Measurements from ENCODE around the gene CCR6. TPM values are rescaled to one million over a fixed set of nuclear protein-coding genes. Genes with fewer than 3 reads are reported as not detected.

The CCR6 gene
- total and polyA plus RNA-seq, 5 donors = not detected

DNA sequence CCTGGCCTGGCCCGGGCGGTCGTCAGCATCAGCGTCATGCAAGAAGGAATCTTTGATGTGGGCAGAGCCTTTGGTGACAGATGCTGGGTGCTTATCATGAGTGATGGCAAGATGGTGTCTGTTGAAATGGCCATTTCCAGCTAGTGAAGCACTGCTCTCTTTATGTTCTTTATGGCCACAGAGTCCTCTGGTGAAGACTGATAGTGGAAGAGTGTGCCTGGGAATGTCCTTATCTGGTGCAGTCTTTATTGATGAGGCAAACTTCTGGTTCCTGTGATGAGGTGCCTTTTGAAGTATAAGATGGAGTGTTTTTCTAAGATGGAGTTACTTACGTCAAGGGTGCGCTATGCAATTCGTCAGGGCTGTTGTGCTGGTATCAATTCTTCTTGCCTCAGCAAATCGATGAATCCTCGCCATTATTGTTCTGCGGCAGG lies 22.6 kb upstream of the CCR6 start:
- DNase-seq (no peak), ATAC-seq (no peak)
- Histone ChIP-seq H3K4me3 (ENCODE audit: low read length) (no peak overlapping the region), H3K9me3 (ENCODE audit: control insufficient read depth, low read length) (no peaks in the 10 kb centered on the region), H3K4me1 (ENCODE audit: control insufficient read depth, insufficient read depth, low read length) (no peaks in the 10 kb centered on the region), H3K27ac (ENCODE audit: low read length) (no peak overlapping the region), H3K27me3 (ENCODE audit: control insufficient read depth, insufficient read depth) (no peaks in the 10 kb centered on the region)
- intact Hi-C loops (cut with DNase I) = no loop called here
- 47% methylated on average over 10 of the region's 10 CpGs for WGBS

DNA sequence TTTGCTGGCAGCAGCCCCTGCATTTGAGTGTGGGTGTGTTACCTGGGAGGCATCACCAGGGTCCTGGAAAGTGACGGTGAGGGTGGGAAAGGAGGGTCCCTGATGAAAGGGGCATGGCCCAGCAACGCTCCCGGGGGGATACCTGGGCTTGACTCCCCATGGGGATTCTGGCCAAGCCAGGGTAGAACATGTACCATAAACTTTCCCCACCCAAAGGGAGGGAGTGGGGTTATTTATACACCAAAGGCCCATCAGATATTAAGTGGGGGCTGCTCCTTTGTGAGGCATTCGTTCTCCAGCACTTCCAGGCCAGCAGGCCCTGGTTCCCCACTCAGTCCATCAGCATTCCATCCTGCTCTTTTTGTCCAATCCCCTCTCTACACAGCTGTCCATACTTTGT lies 20.6 kb upstream of the CCR6 start:
- Histone ChIP-seq H3K9me3 (ENCODE audit: control insufficient read depth, low read length) (no peaks in the 10 kb centered on the region), H3K4me3 (ENCODE audit: low read length) (no peak overlapping the region), H3K27me3 (ENCODE audit: control insufficient read depth, insufficient read depth) (no peaks in the 10 kb centered on the region), H3K27ac (ENCODE audit: low read length) (no peak overlapping the region), H3K4me1 (ENCODE audit: control insufficient read depth, insufficient read depth, low read length) (no peaks in the 10 kb centered on the region)
- no peak for DNase-seq
- WGBS = 66% methylated on average over 4 of the region's 4 CpGs
- intact Hi-C loops (cut with DNase I) = no loop called here
- no peak for ATAC-seq

DNA sequence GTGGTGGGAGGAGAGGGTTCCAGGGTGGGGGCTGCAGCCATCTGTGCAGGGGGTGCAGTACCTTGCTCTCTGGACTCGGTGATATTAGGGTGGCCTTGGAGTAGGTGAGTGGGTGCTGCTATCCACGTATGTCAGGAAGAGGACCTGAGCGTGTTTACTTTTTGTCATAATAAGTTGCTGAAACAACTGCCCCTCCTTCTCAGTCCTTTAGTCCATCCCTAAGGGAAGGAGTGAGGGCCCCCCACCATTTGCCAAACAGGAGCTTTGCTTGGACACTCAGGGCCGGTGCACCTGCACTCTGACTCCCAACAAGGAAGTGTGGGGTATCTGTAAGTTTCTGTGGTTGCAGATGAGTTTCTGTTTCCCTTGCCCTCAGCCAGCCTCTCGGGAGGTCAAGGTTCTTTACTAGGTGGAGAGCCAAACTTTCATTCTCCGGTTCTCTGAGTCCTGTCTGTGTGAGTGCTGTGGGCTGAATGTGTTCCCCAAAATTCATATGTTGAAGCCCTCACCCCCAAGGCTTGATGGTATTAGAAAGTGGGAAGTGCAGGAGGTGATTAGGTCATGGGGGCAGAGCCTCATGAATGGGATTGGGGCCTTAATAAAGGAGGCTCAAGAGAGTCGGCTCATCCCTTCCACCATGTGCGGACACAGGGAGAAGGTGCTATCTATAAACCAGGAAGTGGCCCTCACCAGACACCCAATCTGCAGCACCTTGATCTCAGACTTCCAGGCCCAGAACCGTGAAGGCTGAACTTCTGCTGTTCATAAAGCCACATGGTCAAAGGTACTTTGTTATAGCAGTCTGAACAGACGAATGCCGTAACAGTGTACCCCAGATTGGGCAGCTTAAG lies 19.6 kb upstream of the CCR6 start:
- Histone ChIP-seq H3K4me3 (ENCODE audit: low read length) (no peak overlapping the region), H3K27ac (ENCODE audit: low read length) (no peak overlapping the region), H3K9me3 (ENCODE audit: control insufficient read depth, low read length) (no peaks in the 10 kb centered on the region), H3K27me3 (ENCODE audit: control insufficient read depth, insufficient read depth) (no peaks in the 10 kb centered on the region), H3K4me1 (ENCODE audit: control insufficient read depth, insufficient read depth, low read length) (no peaks in the 10 kb centered on the region)
- intact Hi-C loops (cut with DNase I) = no loop called here
- DNase-seq = no peak
- no peak for ATAC-seq
- WGBS = 89% methylated on average over 11 of the region's 11 CpGs

DNA sequence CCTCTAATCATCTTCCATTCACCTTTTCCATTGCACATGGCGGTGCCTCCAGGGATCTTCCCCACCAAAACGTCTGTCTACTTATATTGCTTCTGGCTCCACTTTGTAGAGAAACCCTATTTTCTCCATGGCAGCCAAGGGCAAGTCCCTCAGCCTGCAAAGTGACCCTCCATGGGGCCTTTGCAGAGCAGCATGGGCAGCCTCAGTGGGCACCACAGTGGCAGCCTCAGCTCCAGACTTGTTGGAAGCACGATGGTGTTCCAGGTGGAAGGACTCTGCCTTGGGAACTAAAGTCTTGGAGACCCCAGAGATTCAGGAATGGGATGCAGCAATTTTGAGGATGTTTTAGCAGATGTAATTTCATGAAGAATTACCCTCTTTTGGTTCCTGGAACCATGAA lies 18.5 kb upstream of the CCR6 start:
- no peak for DNase-seq
- Histone ChIP-seq H3K27ac (ENCODE audit: low read length) (no peak overlapping the region), H3K27me3 (ENCODE audit: control insufficient read depth, insufficient read depth) (no peaks in the 10 kb centered on the region), H3K9me3 (ENCODE audit: control insufficient read depth, low read length) (no peaks in the 10 kb centered on the region), H3K4me1 (ENCODE audit: control insufficient read depth, insufficient read depth, low read length) (no peaks in the 10 kb centered on the region), H3K4me3 (ENCODE audit: low read length) (no peak overlapping the region)
- no peak for ATAC-seq
- WGBS = 91% methylated on average over 3 of the region's 3 CpGs
- intact Hi-C loops (cut with DNase I) = no loop called here

DNA sequence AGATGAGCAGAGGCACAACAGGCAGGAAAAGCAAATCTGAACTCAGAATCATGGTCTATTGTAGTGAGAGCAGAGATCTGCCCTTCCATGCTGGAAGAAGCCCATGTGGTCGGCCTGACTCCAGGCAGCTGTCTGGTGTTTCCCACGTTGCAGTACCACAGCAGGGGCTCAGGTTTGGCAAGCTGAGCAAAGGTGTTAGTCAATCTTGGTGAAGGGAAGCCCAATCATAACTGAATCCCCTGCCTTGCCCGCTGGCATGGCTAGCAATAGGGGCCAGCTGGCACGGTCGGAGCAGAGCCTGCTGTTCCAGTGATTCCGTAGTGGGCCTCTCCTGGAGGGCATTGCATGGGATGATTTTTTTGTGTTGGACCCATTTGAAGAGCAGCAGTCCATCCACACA lies 17.8 kb upstream of the CCR6 start:
- Histone ChIP-seq H3K9me3 (ENCODE audit: control insufficient read depth, low read length) (no peaks in the 10 kb centered on the region), H3K27me3 (ENCODE audit: control insufficient read depth, insufficient read depth) (no peaks in the 10 kb centered on the region), H3K4me1 (ENCODE audit: control insufficient read depth, insufficient read depth, low read length) (no peaks in the 10 kb centered on the region), H3K4me3 (ENCODE audit: low read length) (no peak overlapping the region), H3K27ac (ENCODE audit: low read length) (no peak overlapping the region)
- DNase-seq (no peak), ATAC-seq (no peak)
- intact Hi-C loops (cut with DNase I) = no loop called here
- 90% methylated on average over 6 of the region's 6 CpGs for WGBS

DNA sequence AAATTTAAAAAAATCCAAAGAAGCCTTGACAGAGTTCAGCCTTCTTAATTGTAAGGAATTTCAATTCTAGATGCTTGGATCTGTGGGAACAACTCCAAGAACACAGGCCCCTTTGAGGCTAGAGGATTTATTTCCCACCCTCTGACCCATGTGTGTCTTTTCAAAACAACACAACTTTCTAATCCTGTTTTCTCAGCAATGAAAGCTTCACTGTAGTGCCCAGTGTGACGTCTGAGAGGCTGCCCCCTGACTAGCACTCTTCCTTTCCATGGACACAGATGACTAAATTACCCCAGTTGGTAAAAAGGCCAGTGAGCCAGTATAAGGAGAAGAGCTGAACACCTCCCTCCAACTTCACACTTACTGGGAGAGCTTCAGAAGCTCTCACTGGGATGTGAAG lies 16.5 kb upstream of the CCR6 start:
- 41% methylated on average over 1 of the region's 1 CpG for WGBS
- Histone ChIP-seq H3K4me3 (ENCODE audit: low read length) (no peak overlapping the region), H3K9me3 (ENCODE audit: control insufficient read depth, low read length) (no peaks in the 10 kb centered on the region), H3K4me1 (ENCODE audit: control insufficient read depth, insufficient read depth, low read length) (no peaks in the 10 kb centered on the region), H3K27me3 (ENCODE audit: control insufficient read depth, insufficient read depth) (no peaks in the 10 kb centered on the region), H3K27ac (ENCODE audit: low read length) (no peak overlapping the region)
- intact Hi-C loops (cut with DNase I) = no loop called here
- ATAC-seq (no peak), DNase-seq (no peak)

DNA sequence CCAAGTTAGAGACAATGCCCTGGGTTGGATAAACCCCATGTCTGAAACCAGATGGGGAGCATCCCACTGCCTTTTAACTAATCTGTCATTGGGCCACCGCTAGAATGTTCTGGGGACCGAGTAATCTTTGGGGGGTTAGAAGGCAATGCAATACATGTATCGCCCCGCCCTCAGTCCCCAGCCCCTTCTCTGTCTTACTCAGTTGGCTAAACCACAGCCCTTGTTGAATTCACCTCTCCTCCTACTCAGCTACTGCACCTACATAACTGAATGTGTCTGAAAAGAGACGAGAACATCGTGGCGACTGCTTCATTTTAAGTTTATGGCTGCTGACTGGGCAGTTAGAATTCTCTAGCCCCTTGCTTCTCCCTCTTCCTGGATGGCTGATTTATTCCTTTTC lies 15.1 kb upstream of the CCR6 start:
- Histone ChIP-seq H3K27me3 (ENCODE audit: control insufficient read depth, insufficient read depth) (no peaks in the 10 kb centered on the region), H3K4me1 (ENCODE audit: control insufficient read depth, insufficient read depth, low read length) (no peaks in the 10 kb centered on the region), H3K27ac (ENCODE audit: low read length) (no peak overlapping the region), H3K4me3 (ENCODE audit: low read length) (no peak overlapping the region), H3K9me3 (ENCODE audit: control insufficient read depth, low read length) (no peaks in the 10 kb centered on the region)
- 78% methylated on average over 7 of the region's 7 CpGs for WGBS
- ATAC-seq (no peak), DNase-seq (no peak)
- intact Hi-C loops (cut with DNase I) = no loop called here

DNA sequence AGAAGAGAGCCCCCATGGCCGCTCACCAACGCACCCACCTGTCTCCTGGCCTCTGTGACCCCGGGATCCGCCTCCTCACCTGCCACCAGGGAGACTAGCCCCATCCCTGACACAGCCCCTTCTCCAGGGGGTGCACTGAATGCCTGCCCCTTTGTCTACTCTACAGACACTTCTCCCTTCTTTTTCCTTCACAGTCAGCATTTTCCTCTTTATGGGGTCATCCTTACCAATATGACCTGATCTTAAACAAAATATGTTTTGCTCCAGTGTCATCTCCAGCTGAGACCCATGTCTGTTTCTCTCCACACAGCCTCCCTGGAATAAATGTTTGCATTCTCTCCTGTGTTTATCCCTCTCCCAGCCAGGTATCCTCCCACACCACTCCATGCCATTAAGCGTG lies 14.6 kb upstream of the CCR6 start:
- no peak overlapping the region for H3K27ac ChIP-seq (ENCODE audit: low read length)
- 86% methylated on average over 5 of the region's 5 CpGs for WGBS
- intact Hi-C loops (cut with DNase I) = no loop called here

DNA sequence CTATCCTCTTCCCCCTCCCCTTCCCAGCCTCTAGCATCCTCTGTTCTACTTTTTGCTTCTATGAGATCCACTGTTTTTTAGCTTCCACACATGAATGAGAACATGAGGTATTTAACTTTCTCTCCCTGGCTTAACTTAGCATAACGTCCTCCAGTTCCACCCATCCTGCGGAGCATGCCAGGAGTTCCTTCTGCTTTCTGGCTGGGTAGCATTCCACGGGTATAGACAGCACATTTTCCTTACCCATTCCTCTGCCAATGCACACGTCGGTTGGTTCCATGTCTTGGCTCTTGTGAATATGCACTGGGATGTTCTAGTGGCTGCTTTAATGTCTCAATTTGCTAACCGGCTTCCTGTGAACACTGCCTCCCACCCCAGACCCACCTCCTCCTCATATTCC lies 13.2 kb upstream of the CCR6 start:
- no peak for DNase-seq
- Histone ChIP-seq H3K9me3 (ENCODE audit: control insufficient read depth, low read length) (no peaks in the 10 kb centered on the region), H3K27ac (ENCODE audit: low read length) (no peak overlapping the region), H3K4me3 (ENCODE audit: low read length) (no peak overlapping the region), H3K27me3 (ENCODE audit: control insufficient read depth, insufficient read depth) (no peaks in the 10 kb centered on the region), H3K4me1 (ENCODE audit: control insufficient read depth, insufficient read depth, low read length) (no peaks in the 10 kb centered on the region)
- ATAC-seq = no peak
- intact Hi-C loops (cut with DNase I) = no loop called here
- WGBS = 64% methylated on average over 6 of the region's 6 CpGs

More for the DNA sequence above, 14.6 kb upstream of the CCR6 start:
- H3K4me3 ChIP-seq (ENCODE audit: low read length) = no peak overlapping the region
- no peaks in the 10 kb centered on the region for H3K4me1 ChIP-seq (ENCODE audit: control insufficient read depth, insufficient read depth, low read length)
- ATAC-seq (no peak), DNase-seq (no peak)
- no peaks in the 10 kb centered on the region for H3K9me3 ChIP-seq (ENCODE audit: control insufficient read depth, low read length)
- H3K27me3 ChIP-seq (ENCODE audit: control insufficient read depth, insufficient read depth) = no peaks in the 10 kb centered on the region

DNA sequence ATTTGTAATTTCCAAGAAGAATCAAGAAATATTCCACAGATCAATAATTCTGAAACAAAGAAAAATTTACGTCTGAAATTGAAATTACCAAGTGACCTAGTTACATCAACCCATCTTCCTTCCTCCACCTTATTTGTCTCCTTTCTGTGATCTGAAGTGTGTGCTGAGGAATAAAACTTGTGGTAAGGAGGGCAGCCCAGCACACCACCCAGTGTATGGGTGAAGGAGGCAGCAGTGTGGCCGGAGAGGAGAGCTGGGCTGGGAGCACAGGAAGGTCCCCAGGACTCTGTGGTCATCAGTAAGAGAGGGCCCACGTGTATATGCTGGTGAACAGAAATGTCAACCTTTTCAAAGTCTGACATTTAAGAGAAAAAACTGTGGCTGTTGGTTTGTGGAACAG lies 11.3 kb upstream of the CCR6 start:
- H3K4me1 ChIP-seq (ENCODE audit: control insufficient read depth, insufficient read depth, low read length) = no peaks in the 10 kb centered on the region
- DNase-seq = no peak
- H3K9me3 ChIP-seq (ENCODE audit: control insufficient read depth, low read length) = no peaks in the 10 kb centered on the region
- no peak overlapping the region for H3K27ac ChIP-seq (ENCODE audit: low read length)
- no peak for ATAC-seq
- intact Hi-C loops (cut with DNase I) = no loop called here
- WGBS = 67% methylated on average over 3 of the region's 3 CpGs
- no peak overlapping the region for H3K4me3 ChIP-seq (ENCODE audit: low read length)
- H3K27me3 ChIP-seq (ENCODE audit: control insufficient read depth, insufficient read depth) = no peaks in the 10 kb centered on the region

DNA sequence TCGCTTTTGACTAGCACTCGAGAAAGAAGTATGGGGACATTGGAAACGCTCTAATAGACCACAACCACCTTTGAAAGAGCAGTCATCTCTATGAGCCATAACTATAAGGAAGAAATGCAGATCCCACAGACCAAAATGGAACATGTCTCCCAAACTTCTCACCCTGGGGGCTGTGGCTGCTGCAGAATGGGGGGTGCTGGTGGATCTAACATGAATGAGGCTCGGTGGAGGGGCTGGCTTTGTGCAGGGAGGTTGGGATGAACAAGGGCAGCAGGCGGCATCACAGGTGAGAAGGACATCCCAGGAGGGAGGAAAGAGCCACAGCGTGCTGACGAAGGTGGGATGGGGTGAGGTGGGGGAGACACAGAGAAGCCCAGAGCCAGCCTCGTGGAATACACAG lies 10.5 kb upstream of the CCR6 start:
- no peak overlapping the region for H3K27ac ChIP-seq (ENCODE audit: low read length)
- H3K4me3 ChIP-seq (ENCODE audit: low read length) = no peak overlapping the region
- H3K27me3 ChIP-seq (ENCODE audit: control insufficient read depth, insufficient read depth) = no peaks in the 10 kb centered on the region
- intact Hi-C loops (cut with DNase I) = no loop called here
- no peak for DNase-seq
- WGBS = 85% methylated on average over 8 of the region's 8 CpGs
- no peaks in the 10 kb centered on the region for H3K4me1 ChIP-seq (ENCODE audit: control insufficient read depth, insufficient read depth, low read length)
- H3K9me3 ChIP-seq (ENCODE audit: control insufficient read depth, low read length) = no peaks in the 10 kb centered on the region
- no peak for ATAC-seq
